ENCODE results near the gene MTTP. TPM values are rescaled to one million over a fixed set of nuclear protein-coding genes. Genes with fewer than 3 reads are reported as not detected.

The MTTP gene
- polyA plus RNA-seq, 1 donor (not counting 4 experiments of a cell fraction or from before 2014, with no cell fraction given) = 0.05 TPM

DNA sequence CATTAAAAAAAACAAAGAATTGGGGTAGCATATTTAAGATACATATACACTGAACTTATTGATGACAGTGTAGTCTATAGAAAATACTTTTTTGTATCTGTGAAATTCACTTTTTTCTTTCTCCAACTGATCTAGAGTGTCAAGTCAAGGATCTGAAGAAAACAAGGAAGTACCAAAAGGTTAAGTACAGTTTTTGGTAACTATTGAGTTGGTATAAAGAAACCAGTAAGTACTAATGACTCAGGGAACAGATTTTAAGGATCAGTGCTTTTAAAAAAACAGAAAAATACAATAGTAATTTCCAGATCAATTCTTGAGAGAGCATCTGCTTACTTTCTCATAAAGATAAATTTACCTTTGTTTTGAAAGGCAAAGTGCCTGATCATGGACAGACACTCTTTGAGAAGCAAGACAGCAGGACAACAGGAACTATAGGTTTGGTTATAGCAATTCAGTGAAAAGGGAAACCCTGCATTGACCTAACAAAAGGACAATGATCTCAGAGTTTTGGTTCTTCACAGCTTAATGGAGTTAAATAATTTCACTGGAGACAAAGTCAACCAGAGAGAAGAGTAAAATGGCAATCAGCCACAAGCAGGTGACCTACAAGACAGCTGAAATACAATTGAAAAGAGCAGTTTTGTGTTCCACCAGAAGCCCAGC is 34.2 kb upstream of the MTTP start:
- Histone ChIP-seq H3K27me3 (ENCODE audit: control insufficient read depth, extremely low read depth, insufficient read depth, low read length) (no peaks in the 10 kb centered on the region), H3K4me2 (ENCODE audit: control insufficient read depth, extremely low read depth, insufficient read depth, low read depth, low read length) (no peak overlapping the region), H4K20me1 (ENCODE audit: control insufficient read depth, extremely low read depth, insufficient read depth, low read length) (no peaks in the 10 kb centered on the region), H3K4me1 (ENCODE audit: control insufficient read depth, extremely low read depth, insufficient read depth, low read length) (no peaks in the 10 kb centered on the region), H2AFZ (ENCODE audit: control insufficient read depth, low read length) (no peak overlapping the region), H3K9me3 (ENCODE audit: control insufficient read depth, low read depth, low read length) (no peaks in the 10 kb centered on the region), H3K79me2 (ENCODE audit: control insufficient read depth, insufficient read depth, low read length) (no peaks in the 10 kb centered on the region), H3K4me3 (ENCODE audit: control insufficient read depth in 2 of 3, extremely low read depth in 1 of 3, insufficient read depth in 2 of 3, low read depth in 1 of 3, low read length in 3 of 3) (no peak overlapping the region), H3K9me1 (ENCODE audit: control insufficient read depth, extremely low read depth, insufficient read depth, low read length) (no peaks in the 10 kb centered on the region), H3K27ac (ENCODE audit: control insufficient read depth, insufficient read depth, low read length) (no peak overlapping the region), H3K36me3 (ENCODE audit: control insufficient read depth in 2 of 2, extremely low read depth in 1 of 2, insufficient read depth in 2 of 2, low read length in 2 of 2) (no peaks in the 10 kb centered on the region), H3K9ac (ENCODE audit: control insufficient read depth, extremely low read depth, insufficient read depth, low read length) (no peak overlapping the region)
- dilution Hi-C loops (cut with MboI; ENCODE audit: extremely low pct_ligation_motif_present, low sequenced_read_pairs) = no loop called here
- DNase-seq (ENCODE audit: low read depth, low spot score) (no peak), FAIRE-seq (no peak)
- TF ChIP-seq EZH2 (IDR thresholded peaks at IDR 0.05; ENCODE audit: low read length) = no peak
- TF ChIP-seq, protein P1, sequence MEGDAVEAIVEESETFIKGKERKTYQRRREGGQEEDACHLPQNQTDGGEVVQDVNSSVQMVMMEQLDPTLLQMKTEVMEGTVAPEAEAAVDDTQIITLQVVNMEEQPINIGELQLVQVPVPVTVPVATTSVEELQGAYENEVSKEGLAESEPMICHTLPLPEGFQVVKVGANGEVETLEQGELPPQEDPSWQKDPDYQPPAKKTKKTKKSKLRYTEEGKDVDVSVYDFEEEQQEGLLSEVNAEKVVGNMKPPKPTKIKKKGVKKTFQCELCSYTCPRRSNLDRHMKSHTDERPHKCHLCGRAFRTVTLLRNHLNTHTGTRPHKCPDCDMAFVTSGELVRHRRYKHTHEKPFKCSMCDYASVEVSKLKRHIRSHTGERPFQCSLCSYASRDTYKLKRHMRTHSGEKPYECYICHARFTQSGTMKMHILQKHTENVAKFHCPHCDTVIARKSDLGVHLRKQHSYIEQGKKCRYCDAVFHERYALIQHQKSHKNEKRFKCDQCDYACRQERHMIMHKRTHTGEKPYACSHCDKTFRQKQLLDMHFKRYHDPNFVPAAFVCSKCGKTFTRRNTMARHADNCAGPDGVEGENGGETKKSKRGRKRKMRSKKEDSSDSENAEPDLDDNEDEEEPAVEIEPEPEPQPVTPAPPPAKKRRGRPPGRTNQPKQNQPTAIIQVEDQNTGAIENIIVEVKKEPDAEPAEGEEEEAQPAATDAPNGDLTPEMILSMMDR (optimal IDR thresholded peaks at IDR 0.05 in 1 of 3, IDR thresholded peaks at IDR 0.05 in 1 of 3, conservative IDR thresholded peaks at IDR 0.05 in 1 of 3; ENCODE audit: extremely low read depth in 1 of 3, insufficient read depth in 2 of 3, low read length in 3 of 3) = no peak

DNA sequence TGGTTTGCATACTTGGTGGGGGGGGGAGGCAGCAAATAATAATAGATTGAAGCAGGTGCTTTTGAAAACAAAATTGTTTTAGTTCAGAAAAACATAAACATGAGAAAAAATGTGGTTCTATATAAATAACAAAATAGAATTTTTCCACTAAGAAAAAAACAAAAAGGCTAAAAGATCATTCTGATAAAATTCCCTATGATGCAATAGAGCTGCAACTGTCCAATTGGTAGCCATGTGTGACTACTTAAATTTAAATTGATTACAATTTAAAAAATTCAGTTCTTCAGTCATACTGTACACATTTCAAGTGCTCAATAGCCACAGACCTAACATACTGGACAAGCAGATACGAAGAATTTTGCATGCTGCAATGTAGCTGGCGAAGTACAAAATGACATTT is 21.8 kb upstream of the MTTP start:
- no peak for FAIRE-seq
- dilution Hi-C loops (cut with MboI; ENCODE audit: extremely low pct_ligation_motif_present, low sequenced_read_pairs) = no loop called here
- Histone ChIP-seq H3K27me3 (ENCODE audit: control insufficient read depth, extremely low read depth, insufficient read depth, low read length) (no peaks in the 10 kb centered on the region), H2AFZ (ENCODE audit: control insufficient read depth, low read length) (no peak overlapping the region), H3K9ac (ENCODE audit: control insufficient read depth, extremely low read depth, insufficient read depth, low read length) (no peak overlapping the region), H3K4me2 (ENCODE audit: control insufficient read depth, extremely low read depth, insufficient read depth, low read depth, low read length) (no peak overlapping the region), H3K36me3 (ENCODE audit: control insufficient read depth in 2 of 2, extremely low read depth in 1 of 2, insufficient read depth in 2 of 2, low read length in 2 of 2) (no peaks in the 10 kb centered on the region), H3K9me3 (ENCODE audit: control insufficient read depth, low read depth, low read length) (no peaks in the 10 kb centered on the region), H3K27ac (ENCODE audit: control insufficient read depth, insufficient read depth, low read length) (no peak overlapping the region), H3K9me1 (ENCODE audit: control insufficient read depth, extremely low read depth, insufficient read depth, low read length) (no peaks in the 10 kb centered on the region), H3K4me3 (ENCODE audit: control insufficient read depth in 2 of 3, extremely low read depth in 1 of 3, insufficient read depth in 2 of 3, low read depth in 1 of 3, low read length in 3 of 3) (no peak overlapping the region), H3K4me1 (ENCODE audit: control insufficient read depth, extremely low read depth, insufficient read depth, low read length) (no peaks in the 10 kb centered on the region), H4K20me1 (ENCODE audit: control insufficient read depth, extremely low read depth, insufficient read depth, low read length) (no peaks in the 10 kb centered on the region), H3K79me2 (ENCODE audit: control insufficient read depth, insufficient read depth, low read length) (no peaks in the 10 kb centered on the region)
- no peak for TF ChIP-seq EZH2 (IDR thresholded peaks at IDR 0.05; ENCODE audit: low read length)
- TF ChIP-seq, protein P1 (optimal IDR thresholded peaks at IDR 0.05 in 1 of 3, IDR thresholded peaks at IDR 0.05 in 1 of 3, conservative IDR thresholded peaks at IDR 0.05 in 1 of 3; ENCODE audit: extremely low read depth in 1 of 3, insufficient read depth in 2 of 3, low read length in 3 of 3) = no peak
- no peak for DNase-seq (ENCODE audit: low read depth, low spot score)

Measured in keratinocyte (primary cell).